GM19452 (cell line): ENCODE measurements around the gene ARMC2.

Experiments used
- ATAC-seq: cut with Tn5 transposase; IDR thresholded peaks from one replicate; pipeline ENCODE4 v1.9.1; 2021; ENCODE audit not compliant: unreplicated experiment

ARMC2 gene

GRCh38 chr6:109009962-109010704, 161.9 kb downstream of the ARMC2 start:
- no peak for ATAC-seq

DNA sequence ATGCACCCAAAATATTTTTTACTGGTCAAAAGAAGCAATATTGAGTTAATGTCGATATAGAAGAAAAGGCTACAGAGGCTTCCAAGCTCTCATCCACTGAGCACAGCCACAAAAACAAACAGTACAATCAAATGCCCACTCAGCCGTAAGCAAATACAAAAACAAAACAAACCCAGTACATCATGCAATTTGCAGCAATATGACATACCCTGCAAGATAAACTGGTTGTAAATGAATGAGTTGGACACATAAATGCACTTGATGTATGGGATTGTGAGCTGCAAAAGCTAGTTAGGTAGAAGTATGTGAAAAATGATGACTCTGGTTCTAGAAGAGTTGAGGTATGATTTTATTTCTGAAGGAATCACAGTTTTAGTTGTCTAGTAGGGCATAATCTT, 162.5 kb downstream of the ARMC2 start:
- no peak for ATAC-seq

GRCh38 chr6:109013656-109014305, 165.6 kb downstream of the ARMC2 start:
- ATAC-seq = no peak

DNA sequence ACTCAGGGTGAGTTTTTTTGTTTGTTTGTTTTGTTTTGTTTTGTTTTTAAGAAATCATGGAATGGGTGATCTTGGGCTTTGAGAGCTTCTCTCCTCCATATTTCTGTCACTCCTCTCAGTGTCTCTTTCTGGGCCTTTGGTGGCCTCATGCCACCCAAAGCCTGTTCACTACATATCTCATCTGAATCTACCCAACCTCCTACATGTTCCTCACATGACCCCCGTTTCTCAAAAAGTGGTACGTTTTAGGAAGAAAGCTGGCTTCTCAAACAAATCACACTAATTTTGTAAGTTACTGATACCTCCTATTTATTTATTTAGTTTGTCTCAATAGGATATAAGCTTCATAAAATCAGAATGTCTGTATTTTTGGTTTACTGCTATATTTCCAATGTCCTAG, 166.4 kb downstream of the ARMC2 start:
- no peak for ATAC-seq

- ATAC-seq = no peak
These were observed 167.0 kb downstream of the ARMC2 start for GRCh38 chr6:109015176-109015575.

DNA sequence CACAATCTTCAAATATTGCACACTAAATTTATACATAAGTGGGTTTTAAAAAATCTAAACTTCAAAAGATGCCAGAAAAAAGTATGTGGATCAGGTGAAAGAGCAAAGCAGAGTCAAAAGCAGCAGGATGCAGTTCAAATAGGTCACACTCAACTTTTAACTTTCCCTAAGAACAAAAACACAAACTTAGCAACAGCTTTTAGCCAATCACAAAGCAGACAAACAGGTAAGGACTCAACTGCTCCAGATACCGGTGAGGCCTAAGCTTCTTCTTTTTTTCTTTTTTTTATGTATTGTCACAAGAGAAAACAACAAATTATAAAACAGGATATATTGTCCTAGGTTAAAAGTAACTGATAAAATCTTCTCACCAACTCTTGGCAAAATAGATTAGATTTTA, 171.7 kb downstream of the ARMC2 start:
- ATAC-seq = no peak

DNA sequence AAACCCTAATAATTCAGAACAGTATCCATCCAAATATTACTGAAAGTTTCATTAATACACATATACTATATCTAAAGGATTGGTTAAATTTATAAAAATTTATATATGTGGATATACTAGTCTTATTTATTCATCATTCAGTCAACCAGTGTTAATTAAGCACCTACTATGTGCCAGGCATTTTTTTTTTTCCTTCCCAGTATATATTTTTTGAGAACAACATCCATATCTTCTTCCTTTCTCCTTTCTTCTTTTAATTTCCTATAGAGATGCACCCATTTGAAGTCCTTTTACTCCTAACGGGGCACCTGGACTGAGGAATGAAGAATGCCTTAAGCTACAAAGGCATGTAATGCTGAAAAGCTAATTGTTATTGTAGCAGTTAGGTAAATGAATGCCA, 173.6 kb downstream of the ARMC2 start:
- ATAC-seq = no peak

DNA sequence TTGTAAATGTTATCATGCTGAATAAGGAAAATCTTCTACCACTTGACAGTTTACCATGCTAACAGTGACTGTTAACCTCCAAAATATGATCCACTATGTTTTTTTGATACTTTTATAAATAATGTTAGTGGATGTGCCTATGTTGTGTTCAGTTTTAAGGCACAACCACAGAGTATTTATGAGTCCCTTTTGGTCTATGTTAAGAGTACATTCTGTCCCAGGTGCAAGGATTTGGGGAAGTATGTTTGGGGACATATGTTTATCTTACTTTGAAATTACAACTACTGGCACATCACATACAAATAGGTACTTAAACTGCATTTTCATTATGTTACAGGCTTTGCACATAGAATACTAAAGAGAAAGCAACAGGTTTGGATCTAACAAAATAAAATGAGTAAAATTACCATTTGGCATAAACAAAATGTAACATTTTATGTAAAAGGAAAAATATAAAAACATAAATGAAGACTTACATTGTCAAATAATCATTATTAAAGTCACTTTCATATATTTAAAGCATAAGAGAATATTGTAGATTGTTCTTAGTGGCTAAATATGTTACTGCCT, 175.2 kb downstream of the ARMC2 start:
- no peak for ATAC-seq
